ENCODE measurements around the gene BSCL2.

DNA sequence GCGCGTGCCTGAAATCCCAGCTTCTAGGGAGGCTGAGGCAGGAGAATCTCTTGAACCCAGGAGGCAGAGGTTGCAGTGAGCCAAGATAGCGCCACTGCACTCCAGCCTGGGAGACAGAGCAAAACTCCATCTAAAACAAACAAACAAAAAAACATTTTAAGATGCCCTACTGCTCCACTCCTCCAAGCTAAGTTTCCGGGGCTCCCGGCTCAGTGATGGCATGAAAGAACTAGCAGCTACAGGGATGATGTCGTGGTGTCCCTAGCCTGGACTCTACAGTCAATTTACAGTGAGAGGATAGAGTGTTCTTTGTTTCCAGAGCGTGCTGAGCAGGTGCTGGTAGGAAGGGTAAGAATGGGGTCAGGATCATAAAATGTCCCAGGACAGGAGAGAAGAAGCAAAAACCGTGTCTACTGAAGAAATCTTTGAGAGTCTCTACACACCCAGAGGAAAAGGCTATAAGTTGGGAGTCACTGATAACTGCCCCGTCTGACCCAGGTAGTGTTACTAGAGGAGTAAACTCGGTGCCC is 47.9 kb upstream of the BSCL2 start:
- no peak for TF ChIP-seq ASH2L (IDR thresholded peaks at IDR 0.05; ENCODE audit: insufficient read length, low read depth, low read length)
- TF ChIP-seq TOPORS (CRISPR knock-in tag; IDR thresholded peaks at IDR 0.05): no peak
- TF ChIP-seq, protein P1, sequence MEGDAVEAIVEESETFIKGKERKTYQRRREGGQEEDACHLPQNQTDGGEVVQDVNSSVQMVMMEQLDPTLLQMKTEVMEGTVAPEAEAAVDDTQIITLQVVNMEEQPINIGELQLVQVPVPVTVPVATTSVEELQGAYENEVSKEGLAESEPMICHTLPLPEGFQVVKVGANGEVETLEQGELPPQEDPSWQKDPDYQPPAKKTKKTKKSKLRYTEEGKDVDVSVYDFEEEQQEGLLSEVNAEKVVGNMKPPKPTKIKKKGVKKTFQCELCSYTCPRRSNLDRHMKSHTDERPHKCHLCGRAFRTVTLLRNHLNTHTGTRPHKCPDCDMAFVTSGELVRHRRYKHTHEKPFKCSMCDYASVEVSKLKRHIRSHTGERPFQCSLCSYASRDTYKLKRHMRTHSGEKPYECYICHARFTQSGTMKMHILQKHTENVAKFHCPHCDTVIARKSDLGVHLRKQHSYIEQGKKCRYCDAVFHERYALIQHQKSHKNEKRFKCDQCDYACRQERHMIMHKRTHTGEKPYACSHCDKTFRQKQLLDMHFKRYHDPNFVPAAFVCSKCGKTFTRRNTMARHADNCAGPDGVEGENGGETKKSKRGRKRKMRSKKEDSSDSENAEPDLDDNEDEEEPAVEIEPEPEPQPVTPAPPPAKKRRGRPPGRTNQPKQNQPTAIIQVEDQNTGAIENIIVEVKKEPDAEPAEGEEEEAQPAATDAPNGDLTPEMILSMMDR (CRISPR knock-in tag; IDR thresholded peaks at IDR 0.05): no peak
- TF ChIP-seq, protein P2, sequence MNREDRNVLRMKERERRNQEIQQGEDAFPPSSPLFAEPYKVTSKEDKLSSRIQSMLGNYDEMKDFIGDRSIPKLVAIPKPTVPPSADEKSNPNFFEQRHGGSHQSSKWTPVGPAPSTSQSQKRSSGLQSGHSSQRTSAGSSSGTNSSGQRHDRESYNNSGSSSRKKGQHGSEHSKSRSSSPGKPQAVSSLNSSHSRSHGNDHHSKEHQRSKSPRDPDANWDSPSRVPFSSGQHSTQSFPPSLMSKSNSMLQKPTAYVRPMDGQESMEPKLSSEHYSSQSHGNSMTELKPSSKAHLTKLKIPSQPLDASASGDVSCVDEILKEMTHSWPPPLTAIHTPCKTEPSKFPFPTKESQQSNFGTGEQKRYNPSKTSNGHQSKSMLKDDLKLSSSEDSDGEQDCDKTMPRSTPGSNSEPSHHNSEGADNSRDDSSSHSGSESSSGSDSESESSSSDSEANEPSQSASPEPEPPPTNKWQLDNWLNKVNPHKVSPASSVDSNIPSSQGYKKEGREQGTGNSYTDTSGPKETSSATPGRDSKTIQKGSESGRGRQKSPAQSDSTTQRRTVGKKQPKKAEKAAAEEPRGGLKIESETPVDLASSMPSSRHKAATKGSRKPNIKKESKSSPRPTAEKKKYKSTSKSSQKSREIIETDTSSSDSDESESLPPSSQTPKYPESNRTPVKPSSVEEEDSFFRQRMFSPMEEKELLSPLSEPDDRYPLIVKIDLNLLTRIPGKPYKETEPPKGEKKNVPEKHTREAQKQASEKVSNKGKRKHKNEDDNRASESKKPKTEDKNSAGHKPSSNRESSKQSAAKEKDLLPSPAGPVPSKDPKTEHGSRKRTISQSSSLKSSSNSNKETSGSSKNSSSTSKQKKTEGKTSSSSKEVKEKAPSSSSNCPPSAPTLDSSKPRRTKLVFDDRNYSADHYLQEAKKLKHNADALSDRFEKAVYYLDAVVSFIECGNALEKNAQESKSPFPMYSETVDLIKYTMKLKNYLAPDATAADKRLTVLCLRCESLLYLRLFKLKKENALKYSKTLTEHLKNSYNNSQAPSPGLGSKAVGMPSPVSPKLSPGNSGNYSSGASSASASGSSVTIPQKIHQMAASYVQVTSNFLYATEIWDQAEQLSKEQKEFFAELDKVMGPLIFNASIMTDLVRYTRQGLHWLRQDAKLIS (CRISPR knock-in tag; IDR thresholded peaks at IDR 0.05): no peak
- TF ChIP-seq, protein P3, sequence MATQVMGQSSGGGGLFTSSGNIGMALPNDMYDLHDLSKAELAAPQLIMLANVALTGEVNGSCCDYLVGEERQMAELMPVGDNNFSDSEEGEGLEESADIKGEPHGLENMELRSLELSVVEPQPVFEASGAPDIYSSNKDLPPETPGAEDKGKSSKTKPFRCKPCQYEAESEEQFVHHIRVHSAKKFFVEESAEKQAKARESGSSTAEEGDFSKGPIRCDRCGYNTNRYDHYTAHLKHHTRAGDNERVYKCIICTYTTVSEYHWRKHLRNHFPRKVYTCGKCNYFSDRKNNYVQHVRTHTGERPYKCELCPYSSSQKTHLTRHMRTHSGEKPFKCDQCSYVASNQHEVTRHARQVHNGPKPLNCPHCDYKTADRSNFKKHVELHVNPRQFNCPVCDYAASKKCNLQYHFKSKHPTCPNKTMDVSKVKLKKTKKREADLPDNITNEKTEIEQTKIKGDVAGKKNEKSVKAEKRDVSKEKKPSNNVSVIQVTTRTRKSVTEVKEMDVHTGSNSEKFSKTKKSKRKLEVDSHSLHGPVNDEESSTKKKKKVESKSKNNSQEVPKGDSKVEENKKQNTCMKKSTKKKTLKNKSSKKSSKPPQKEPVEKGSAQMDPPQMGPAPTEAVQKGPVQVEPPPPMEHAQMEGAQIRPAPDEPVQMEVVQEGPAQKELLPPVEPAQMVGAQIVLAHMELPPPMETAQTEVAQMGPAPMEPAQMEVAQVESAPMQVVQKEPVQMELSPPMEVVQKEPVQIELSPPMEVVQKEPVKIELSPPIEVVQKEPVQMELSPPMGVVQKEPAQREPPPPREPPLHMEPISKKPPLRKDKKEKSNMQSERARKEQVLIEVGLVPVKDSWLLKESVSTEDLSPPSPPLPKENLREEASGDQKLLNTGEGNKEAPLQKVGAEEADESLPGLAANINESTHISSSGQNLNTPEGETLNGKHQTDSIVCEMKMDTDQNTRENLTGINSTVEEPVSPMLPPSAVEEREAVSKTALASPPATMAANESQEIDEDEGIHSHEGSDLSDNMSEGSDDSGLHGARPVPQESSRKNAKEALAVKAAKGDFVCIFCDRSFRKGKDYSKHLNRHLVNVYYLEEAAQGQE (IDR thresholded peaks at IDR 0.05; ENCODE audit: borderline replicate concordance in 1 of 2, low read depth in 1 of 2, low read length in 2 of 2): no peak
- TF ChIP-seq, protein P4, sequence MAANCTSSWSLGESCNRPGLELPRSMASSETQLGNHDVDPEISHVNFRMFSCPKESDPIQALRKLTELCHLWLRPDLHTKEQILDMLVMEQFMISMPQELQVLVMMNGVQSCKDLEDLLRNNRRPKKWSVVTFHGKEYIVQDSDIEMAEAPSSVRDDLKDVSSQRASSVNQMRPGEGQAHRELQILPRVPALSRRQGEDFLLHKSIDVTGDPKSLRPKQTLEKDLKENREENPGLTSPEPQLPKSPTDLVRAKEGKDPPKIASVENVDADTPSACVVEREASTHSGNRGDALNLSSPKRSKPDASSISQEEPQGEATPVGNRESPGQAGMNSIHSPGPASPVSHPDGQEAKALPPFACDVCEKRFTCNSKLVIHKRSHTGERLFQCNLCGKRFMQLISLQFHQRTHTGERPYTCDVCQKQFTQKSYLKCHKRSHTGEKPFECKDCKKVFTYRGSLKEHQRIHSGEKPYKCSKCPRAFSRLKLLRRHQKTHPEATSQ (CRISPR knock-in tag; IDR thresholded peaks at IDR 0.05; ENCODE audit: borderline replicate concordance): no peak
- TF ChIP-seq, protein P5, sequence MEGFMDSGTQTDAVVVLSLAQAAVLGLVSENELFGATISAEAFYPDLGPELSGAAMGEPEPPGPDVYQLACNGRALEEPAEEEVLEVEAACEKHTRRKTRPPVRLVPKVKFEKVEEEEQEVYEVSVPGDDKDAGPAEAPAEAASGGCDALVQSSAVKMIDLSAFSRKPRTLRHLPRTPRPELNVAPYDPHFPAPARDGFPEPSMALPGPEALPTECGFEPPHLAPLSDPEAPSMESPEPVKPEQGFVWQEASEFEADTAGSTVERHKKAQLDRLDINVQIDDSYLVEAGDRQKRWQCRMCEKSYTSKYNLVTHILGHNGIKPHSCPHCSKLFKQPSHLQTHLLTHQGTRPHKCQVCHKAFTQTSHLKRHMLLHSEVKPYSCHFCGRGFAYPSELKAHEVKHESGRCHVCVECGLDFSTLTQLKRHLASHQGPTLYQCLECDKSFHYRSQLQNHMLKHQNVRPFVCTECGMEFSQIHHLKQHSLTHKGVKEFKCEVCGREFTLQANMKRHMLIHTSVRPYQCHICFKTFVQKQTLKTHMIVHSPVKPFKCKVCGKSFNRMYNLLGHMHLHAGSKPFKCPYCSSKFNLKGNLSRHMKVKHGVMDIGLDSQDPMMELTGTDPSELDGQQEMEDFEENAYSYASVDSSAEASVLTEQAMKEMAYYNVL (CRISPR knock-in tag; IDR thresholded peaks at IDR 0.05; ENCODE audit: borderline replicate concordance): no peak
- TF ChIP-seq RFXANK (CRISPR knock-in tag; IDR thresholded peaks at IDR 0.05): no peak

Measured in HepG2 (cell line).